MCF 10A (cell line): Measurements from ENCODE around the gene ERG28. TPM values are rescaled to one million over a fixed set of nuclear protein-coding genes. Genes with fewer than 3 reads are reported as not detected.

Experiments used
- BruUV-seq: library from RNA; stranded (reverse); fragments of 400-500 nt; replicated peaks from 2 replicates; lab custom pipeline; 2021; lab: Mats Ljungman, UMichigan
- CTCF ChIA-PET: fragments of 300-600 bp; sonication (Branson Sonifier 250); formaldehyde crosslinking; extraction: SDS; loops from one replicate; lab custom pipeline; 2021; ENCODE audit warnings: antibody characterized with exemption, inconsistent platforms; lab: Yijun Ruan, JAX
- POLR2A ChIA-PET: fragments of 300-600, 350-650 bp; sonication (Branson Sonifier 250); formaldehyde crosslinking; extraction: SDS; loops from one replicate; lab custom pipeline; 2020; ENCODE audit warnings: antibody characterized with exemption, inconsistent platforms; lab: Yijun Ruan, JAX
- DNase-seq: peaks from one replicate; pipeline ENCODE4 v3.0.0-alpha.2; 2018; ENCODE audit not compliant: unreplicated experiment
- H3K27ac Mint-ChIP-seq: one replicate; pipeline ENCODE4 v1.8.0; 2022; ENCODE audit warnings: mild to moderate bottlenecking, low read depth, mixed read lengths; ENCODE audit not compliant: unreplicated experiment
- H3K27me3 Mint-ChIP-seq: one replicate; pipeline ENCODE4 v1.8.0; 2022; ENCODE audit warnings: mixed read lengths; ENCODE audit not compliant: insufficient read depth, unreplicated experiment
- H3K36me3 Mint-ChIP-seq: one replicate; pipeline ENCODE4 v1.8.0; 2022; ENCODE audit warnings: mild to moderate bottlenecking, moderate library complexity, mixed read lengths; ENCODE audit not compliant: insufficient read depth, unreplicated experiment
- H3K4me1 Mint-ChIP-seq: one replicate; pipeline ENCODE4 v1.8.0; 2022; ENCODE audit warnings: mixed read lengths; ENCODE audit not compliant: insufficient read depth, unreplicated experiment
- H3K4me3 Mint-ChIP-seq: one replicate; pipeline ENCODE4 v1.8.0; 2022; ENCODE audit warnings: mild to moderate bottlenecking, moderate library complexity, mixed read lengths; ENCODE audit not compliant: unreplicated experiment
- H3K9me3 Mint-ChIP-seq: one replicate; pipeline ENCODE4 v1.8.0; 2022; ENCODE audit warnings: mixed read lengths; ENCODE audit not compliant: unreplicated experiment
- intact Hi-C: fragments of 100-400 bp; cut with micrococcal nuclease; formaldehyde crosslinking; loops from 2 replicates; pipeline ENCODE4 v1.14.1; 2022
- total RNA-seq: library from RNA; stranded (reverse); gene quantifications from 2 replicates; pipeline ENCODE4 v1.2.3, GENCODE V29; 2022
- TF ChIP-seq, protein P1 (sequence below): fragments of 200-600 bp; IDR thresholded peaks from one replicate; pipeline ENCODE4 v1.8.0; 2022; ENCODE audit warnings: antibody characterized with exemption, mild to moderate bottlenecking; ENCODE audit not compliant: unreplicated experiment

Gene ERG28
- total RNA-seq, 1 experiment from 2014 or later, result 11.1 TPM

DNA sequence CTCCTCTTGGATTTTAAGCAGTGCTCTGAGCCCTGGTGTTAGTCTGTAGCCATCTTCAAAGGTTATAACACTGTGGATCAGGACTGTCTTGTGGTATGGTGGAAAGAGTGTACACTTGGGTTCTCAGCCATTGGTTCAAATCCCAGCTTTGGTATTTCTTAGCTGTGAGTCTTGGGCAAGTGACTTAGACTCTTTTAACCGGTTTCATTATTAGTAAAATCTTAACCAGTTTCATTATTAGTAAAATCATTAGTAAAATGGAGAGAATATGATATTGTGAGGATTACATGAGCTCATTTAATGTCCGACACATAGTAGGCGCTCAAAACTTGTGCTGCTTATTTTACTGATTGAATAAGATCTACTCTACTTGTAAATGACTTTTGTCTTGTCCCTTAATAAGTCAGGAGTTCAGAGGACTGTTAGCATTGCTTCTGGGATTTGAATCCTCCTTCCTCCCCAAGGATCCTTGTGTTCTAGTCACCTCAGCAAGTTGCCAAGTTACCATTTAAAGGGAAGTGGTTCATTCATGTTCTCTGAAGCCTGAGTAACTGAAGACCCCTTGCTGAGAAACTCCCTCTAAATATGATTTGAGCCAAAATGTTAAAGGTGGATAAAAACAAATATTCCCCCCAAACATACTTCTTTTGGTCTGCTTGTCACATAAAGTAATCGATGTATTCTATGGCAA lies 12.8 kb upstream of the ERG28 start:
- ChIA-PET POLR2A (interaction anchor here (0.7 kb wide), 1 partner anchor 179 kb away, joined by 4 read pairs; no protein-coding TSS in a partner anchor), CTCF (interaction anchor here (0.7 to 1.2 kb wide), 2 partner anchors 19 to 27 kb away, joined by 3 to 4 read pairs; no protein-coding TSS in a partner anchor)
- no peak overlapping the region for H3K4me3 Mint-ChIP-seq
- no peaks in the 10 kb centered on the region for H3K9me3 Mint-ChIP-seq
- intact Hi-C loops, result no loop called here
- H3K36me3 Mint-ChIP-seq, result peaks cover 35% of the 10 kb centered on the region
- BruUV-seq, result no TSS peak
- TF ChIP-seq, protein P1, sequence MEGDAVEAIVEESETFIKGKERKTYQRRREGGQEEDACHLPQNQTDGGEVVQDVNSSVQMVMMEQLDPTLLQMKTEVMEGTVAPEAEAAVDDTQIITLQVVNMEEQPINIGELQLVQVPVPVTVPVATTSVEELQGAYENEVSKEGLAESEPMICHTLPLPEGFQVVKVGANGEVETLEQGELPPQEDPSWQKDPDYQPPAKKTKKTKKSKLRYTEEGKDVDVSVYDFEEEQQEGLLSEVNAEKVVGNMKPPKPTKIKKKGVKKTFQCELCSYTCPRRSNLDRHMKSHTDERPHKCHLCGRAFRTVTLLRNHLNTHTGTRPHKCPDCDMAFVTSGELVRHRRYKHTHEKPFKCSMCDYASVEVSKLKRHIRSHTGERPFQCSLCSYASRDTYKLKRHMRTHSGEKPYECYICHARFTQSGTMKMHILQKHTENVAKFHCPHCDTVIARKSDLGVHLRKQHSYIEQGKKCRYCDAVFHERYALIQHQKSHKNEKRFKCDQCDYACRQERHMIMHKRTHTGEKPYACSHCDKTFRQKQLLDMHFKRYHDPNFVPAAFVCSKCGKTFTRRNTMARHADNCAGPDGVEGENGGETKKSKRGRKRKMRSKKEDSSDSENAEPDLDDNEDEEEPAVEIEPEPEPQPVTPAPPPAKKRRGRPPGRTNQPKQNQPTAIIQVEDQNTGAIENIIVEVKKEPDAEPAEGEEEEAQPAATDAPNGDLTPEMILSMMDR, result no peak
- H3K27me3 Mint-ChIP-seq, result no peaks in the 10 kb centered on the region
- H3K27ac Mint-ChIP-seq, result peak overlapping the region; percentile 66
- peaks cover 9% of the 10 kb centered on the region for H3K4me1 Mint-ChIP-seq
- DNase-seq, result no peak

DNA sequence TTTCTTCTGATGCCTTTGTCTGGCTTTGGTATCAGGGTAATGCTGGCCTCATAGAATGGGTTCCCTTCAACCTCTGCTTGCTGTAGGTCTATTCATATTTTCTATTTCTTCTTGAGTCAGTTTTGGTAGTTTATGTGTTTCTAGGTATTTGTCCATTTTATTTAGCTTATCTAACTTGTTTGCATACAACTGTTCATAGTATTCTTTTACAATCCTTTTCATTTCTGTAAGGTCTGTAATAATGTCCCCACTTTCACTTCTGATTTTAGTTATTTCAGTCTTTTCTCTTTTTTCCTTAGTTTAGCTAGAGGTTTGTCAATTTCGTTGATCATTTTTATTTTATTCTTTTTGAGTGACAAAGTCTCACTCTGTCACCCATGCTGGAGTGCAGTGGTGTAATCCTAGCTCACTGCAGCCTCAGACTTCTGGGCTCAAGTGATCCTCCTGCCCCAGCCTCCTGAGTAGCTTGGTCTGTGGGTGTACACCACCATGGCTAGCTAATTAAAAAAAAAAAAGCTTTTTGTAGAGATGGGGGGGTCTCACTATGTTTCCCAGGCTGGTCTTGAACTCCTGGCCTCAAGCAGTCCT lies 12.0 kb upstream of the ERG28 start:
- H3K27me3 Mint-ChIP-seq, result no peaks in the 10 kb centered on the region
- TF ChIP-seq, protein P1, result no peak
- intact Hi-C loops, result no loop called here
- H3K4me3 Mint-ChIP-seq, result no peak overlapping the region
- ChIA-PET POLR2A (interaction anchor here (0.7 to 1.2 kb wide), 2 partner anchors 12 to 178 kb away, joined by 4 read pairs; partner anchors contain the start of genes ERG28 and TTLL5), CTCF (interaction anchor here (1.2 to 1.3 kb wide), 2 partner anchors 19 to 95 kb away, joined by 4 to 5 read pairs; partner anchors contain the start of gene FLVCR2)
- peaks cover 9% of the 10 kb centered on the region for H3K4me1 Mint-ChIP-seq
- H3K9me3 Mint-ChIP-seq, result no peaks in the 10 kb centered on the region
- DNase-seq, result no peak
- H3K27ac Mint-ChIP-seq, result peak overlapping the region; percentile 66
- peaks cover 30% of the 10 kb centered on the region for H3K36me3 Mint-ChIP-seq
- no TSS peak for BruUV-seq

DNA sequence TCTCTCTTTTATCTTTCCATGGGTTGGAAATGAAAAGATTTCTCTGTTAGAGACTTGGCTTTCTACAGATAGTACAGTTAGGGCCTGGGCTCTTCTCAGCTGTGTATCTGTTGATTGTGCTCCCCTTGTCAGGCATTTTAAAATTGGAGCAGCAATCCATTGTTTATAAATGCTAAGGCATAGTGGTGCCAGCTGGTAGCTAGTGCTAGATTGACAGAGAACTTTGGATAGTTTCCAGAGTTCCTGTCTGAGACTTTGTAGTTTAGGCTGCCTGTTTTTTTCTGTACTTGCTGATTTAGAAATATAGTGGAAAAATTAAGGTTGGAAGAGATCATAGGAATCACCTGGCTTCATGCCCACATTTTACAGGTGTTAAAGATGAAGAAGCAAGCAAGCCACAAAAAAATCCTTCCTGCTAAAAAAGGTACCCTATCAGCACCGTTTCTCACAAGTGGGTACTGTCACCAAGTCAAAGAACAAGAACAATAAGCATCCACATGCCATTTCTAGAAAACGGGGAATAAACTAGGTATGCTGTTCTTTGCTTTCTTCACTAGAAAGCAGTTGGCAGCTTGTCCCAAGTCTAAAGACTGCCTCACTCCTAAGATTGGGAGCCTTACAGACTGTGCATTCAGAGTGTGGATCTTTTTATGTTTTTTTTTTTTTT lies 6.6 kb upstream of the ERG28 start:
- intact Hi-C loops, result no loop called here
- no peaks in the 10 kb centered on the region for H3K4me1 Mint-ChIP-seq
- H3K27me3 Mint-ChIP-seq, result no peaks in the 10 kb centered on the region
- TF ChIP-seq, protein P1, result no peak
- DNase-seq, result no peak
- POLR2A ChIA-PET, result no interaction called here
- CTCF ChIA-PET, result interaction anchor here (0.6 to 2.2 kb wide), 2 partner anchors 12 to 307 kb away, joined by 3 to 9 read pairs; no protein-coding TSS in a partner anchor
- no peaks in the 10 kb centered on the region for H3K9me3 Mint-ChIP-seq
- H3K36me3 Mint-ChIP-seq, result peaks cover 24% of the 10 kb centered on the region
- H3K4me3 Mint-ChIP-seq, result no peak overlapping the region
- H3K27ac Mint-ChIP-seq, result no peak overlapping the region
- no TSS peak for BruUV-seq
